Right lobe of liver (tissue), 6 donors: ENCODE data around the gene REG1A. TPM values are rescaled to one million over a fixed set of nuclear protein-coding genes. Genes with fewer than 3 reads are reported as not detected.

Source experiments
- ATAC-seq, 4 donors: fragments of 200-7000 bp; cut with Tn5 transposase; one replicate each; pipeline ENCODE4 v1.9.1; 2020; ENCODE audit warnings: mild to moderate bottlenecking in 4 of 4, moderate library complexity in 4 of 4
- DNase-seq, 3 donors: peaks; one replicate each; pipeline ENCODE4 v3.0.0-alpha.2; 2020
- H3K27ac ChIP-seq, 3 donors: fragments of 200-600 bp; one replicate each; pipeline ENCODE4 v1.8.0; 2022
- H3K27me3 ChIP-seq, 2 donors: fragments of 200-600 bp; one replicate each; pipeline ENCODE4 v1.8.0; 2022
- H3K36me3 ChIP-seq, 4 donors: fragments of 200-600 bp; sonication (generic) in 1 of 4; one replicate each; pipeline versions ENCODE4 v1.5.1 to v1.8.0; 2017 to 2022; ENCODE audit warnings: control low read depth in 1 of 4
- H3K4me1 ChIP-seq, 4 donors: fragments of 200-600 bp; sonication (generic) in 1 of 4; one replicate each; pipeline versions ENCODE4 v1.5.1 to v1.8.0; 2017 to 2022; ENCODE audit warnings: control low read depth in 1 of 4
- H3K4me3 ChIP-seq, 3 donors: fragments of 200-600 bp; one replicate each; pipeline ENCODE4 v1.8.0; 2022
- H3K9me3 ChIP-seq, 4 donors: fragments of 200-600 bp; sonication (generic) in 1 of 4; one replicate each; pipeline versions ENCODE4 v1.5.1 to v1.8.0; 2017 to 2022; ENCODE audit warnings: control low read depth in 1 of 4
- CTCF ChIP-seq, 4 donors: fragments of 200-600 bp in 3 of 4; fragments of 450-650 bp in 1 of 4; IDR thresholded peaks; one replicate each; pipeline versions ENCODE4 v1.5.1 to v1.8.0; 2016 to 2022; ENCODE audit warnings: antibody characterized with exemption in 4 of 4, mild to moderate bottlenecking in 2 of 4
- POLR2A ChIP-seq: fragments of 450-650 bp; IDR thresholded peaks from one replicate; pipeline ENCODE4 v1.6.1; 2017; ENCODE audit warnings: antibody characterized with exemption, mild to moderate bottlenecking
- WGBS: methylation state at CpG from one replicate; pipeline ENCODE4 v1.1.6; 2018; ENCODE audit warnings: low coverage, low lambda C conversion rate; ENCODE audit not compliant: insufficient coverage; ENCODE audit errors: missing lambda C conversion rate; 5-methylcytosine and 5-hydroxymethylcytosine counted together
- intact Hi-C, 2 donors: fragments of 100-400 bp; cut with DNase I; formaldehyde crosslinking; loops; one replicate each; pipeline versions ENCODE4 v1.11.2 to v1.14.1; 2022
- total RNA-seq, 6 experiments: library from RNA; depleted of rRNA in 2 of 6; stranded (reverse); fragments of >200 nt in 2 of 6; fragmentation: NEBNext Ultra II Directional in 3 of 6; extraction: Animal tissue kit (Norgen Biotek cat#: 25700) in 3 of 6; gene quantifications; one replicate each; pipeline versions ENCODE4 v1.1.0 to v1.2.4, GENCODE V29; 2016 to 2023
- donor health status: DM: no; HTN: yes; CAD: no.
- donor health status: DM: no; HTN: no; CAD: no.
- donor health status: DM: no; HTN: no; CAD: no.
- donor health status: DM: no; HTN: yes; CAD: no.
- donor health status: DM: no; HTN: yes; CAD: no.

Gene REG1A
- total RNA-seq, 6 experiments from 2014 or later = 0.40 to 1.2 (median 0.61) TPM; not detected in 1

DNA sequence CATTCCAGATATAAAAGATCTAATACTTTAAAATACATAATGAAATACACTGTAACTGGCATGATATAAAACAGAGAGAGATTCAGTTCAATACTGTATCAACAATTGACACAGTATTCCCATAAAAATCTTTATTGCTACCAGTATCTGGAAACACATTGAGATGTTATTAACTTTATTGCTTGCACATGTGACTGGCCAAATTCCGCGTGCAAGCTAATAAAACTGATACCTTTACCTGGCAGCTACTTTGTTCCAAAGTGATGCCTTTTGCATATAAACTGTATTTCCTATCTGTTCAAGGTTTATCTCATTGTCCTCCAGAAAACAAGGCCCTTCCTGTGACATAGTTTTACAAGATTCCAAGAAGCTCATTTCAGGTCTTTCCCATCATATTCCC lies 17.1 kb upstream of the REG1A start:
- H3K27me3 ChIP-seq = no peaks in the 10 kb centered on the region
- ATAC-seq = no peak

DNA sequence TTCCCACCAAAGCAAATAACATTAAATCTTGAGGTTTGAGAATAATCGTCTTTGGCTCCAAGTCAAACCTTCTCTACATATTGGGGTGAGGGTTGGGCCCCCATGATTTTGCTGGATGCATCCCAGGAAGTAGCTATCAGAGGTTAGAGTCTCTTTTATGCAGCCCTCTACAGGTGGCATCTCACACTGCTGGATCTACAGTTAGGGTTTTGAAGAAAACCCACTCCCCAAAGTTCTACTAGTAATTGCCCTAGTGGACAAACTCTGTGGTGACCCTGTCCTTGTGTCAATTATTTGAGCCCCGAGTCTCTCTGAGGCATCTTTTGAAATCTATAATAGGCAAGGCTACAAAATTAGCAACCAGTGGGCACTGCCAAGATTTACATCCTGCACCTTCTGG lies 15.0 kb upstream of the REG1A start:
- Histone ChIP-seq H3K36me3 (no peaks in the 10 kb centered on the region), H3K9me3 (no peaks in the 10 kb centered on the region), H3K27me3 (no peaks in the 10 kb centered on the region), H3K4me3 (no peak overlapping the region), H3K27ac (no peak overlapping the region), H3K4me1 (no peaks in the 10 kb centered on the region)
- DNase-seq = no peak
- no peak for ATAC-seq
- no peak for TF ChIP-seq CTCF (IDR thresholded peaks at IDR 0.05)
- no peak for TF ChIP-seq POLR2A
- intact Hi-C loops = no loop called here
- 62% methylated on average over 2 of the region's 2 CpGs for WGBS

More for the DNA sequence above, 17.1 kb upstream of the REG1A start:
- WGBS = 57% methylated on average over 2 of the region's 2 CpGs
- Histone ChIP-seq H3K9me3 (no peaks in the 10 kb centered on the region), H3K36me3 (no peaks in the 10 kb centered on the region), H3K27ac (no peak overlapping the region), H3K4me1 (no peaks in the 10 kb centered on the region), H3K4me3 (no peak overlapping the region)
- intact Hi-C loops = no loop called here
- TF ChIP-seq CTCF (IDR thresholded peaks at IDR 0.05) = no peak
- TF ChIP-seq POLR2A = no peak
- DNase-seq = no peak

- H3K9me3 ChIP-seq = no peaks in the 10 kb centered on the region
- ATAC-seq (no peak), DNase-seq (no peak)
- H3K27me3 ChIP-seq = no peaks in the 10 kb centered on the region
- H3K4me1 ChIP-seq = no peaks in the 10 kb centered on the region
- no peaks in the 10 kb centered on the region for H3K36me3 ChIP-seq
- no peak overlapping the region for H3K4me3 ChIP-seq
- TF ChIP-seq CTCF (IDR thresholded peaks at IDR 0.05) (no peak), POLR2A (no peak)
- no peak overlapping the region for H3K27ac ChIP-seq
- intact Hi-C loops = no loop called here
- WGBS = 57% methylated on average over 3 of the region's 3 CpGs
These were observed 8.0 kb upstream of the REG1A start for GRCh38 chr2:79112269-79112668.

GRCh38 chr2:79114797-79115494 lies 5.3 kb upstream of the REG1A start:
- WGBS = 48% methylated on average over 3 of the region's 3 CpGs
- Histone ChIP-seq H3K9me3 (no peaks in the 10 kb centered on the region), H3K4me1 (no peaks in the 10 kb centered on the region), H3K27ac (no peak overlapping the region), H3K4me3 (no peak overlapping the region), H3K36me3 (no peaks in the 10 kb centered on the region), H3K27me3 (no peaks in the 10 kb centered on the region)
- TF ChIP-seq POLR2A = no peak
- TF ChIP-seq CTCF (IDR thresholded peaks at IDR 0.05) = no peak
- ATAC-seq = no peak
- intact Hi-C loops = no loop called here
- no peak for DNase-seq
